GM19467 (cell line): ENCODE results near the gene CHRD.

Source experiments
- ATAC-seq: cut with Tn5 transposase; IDR thresholded peaks from one replicate; pipeline ENCODE4 v1.9.1; 2021; ENCODE audit warnings: mild to moderate bottlenecking, moderate library complexity; ENCODE audit not compliant: unreplicated experiment

CHRD gene

DNA sequence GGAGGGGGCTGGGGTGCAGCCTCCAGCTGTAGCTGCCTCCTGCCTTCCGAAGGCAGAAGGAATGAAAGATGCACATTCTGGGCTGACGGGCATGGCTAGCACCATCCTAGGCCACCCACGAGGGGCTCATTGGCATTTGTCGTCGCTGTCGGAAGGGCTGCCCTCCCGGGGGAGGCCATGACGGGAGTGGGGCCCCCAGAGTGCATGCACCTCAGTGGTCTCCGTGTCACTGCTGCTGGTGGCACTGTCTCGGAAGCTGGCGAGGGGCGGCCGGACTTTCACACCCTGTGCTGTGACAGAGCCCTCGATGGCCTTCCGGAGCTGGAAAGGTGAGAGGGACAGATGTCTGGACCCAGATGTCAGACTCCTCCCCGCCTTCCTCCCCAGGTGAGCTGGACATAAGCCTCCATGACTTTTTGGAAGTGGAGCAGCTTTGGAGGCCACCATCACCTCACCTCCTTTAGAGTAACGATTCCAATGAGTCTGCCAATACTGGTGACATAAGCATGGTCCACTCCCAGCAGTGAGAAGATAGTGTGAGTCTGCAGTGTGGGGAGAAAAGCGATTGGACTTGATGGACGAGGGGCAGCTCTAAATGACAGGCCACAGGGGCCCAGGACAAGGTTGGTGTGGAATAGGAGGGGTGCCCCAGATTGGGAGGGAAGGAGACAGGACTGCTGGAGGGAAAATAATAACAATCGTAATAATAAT is 33.2 kb upstream of the CHRD start:
- no peak for ATAC-seq

DNA sequence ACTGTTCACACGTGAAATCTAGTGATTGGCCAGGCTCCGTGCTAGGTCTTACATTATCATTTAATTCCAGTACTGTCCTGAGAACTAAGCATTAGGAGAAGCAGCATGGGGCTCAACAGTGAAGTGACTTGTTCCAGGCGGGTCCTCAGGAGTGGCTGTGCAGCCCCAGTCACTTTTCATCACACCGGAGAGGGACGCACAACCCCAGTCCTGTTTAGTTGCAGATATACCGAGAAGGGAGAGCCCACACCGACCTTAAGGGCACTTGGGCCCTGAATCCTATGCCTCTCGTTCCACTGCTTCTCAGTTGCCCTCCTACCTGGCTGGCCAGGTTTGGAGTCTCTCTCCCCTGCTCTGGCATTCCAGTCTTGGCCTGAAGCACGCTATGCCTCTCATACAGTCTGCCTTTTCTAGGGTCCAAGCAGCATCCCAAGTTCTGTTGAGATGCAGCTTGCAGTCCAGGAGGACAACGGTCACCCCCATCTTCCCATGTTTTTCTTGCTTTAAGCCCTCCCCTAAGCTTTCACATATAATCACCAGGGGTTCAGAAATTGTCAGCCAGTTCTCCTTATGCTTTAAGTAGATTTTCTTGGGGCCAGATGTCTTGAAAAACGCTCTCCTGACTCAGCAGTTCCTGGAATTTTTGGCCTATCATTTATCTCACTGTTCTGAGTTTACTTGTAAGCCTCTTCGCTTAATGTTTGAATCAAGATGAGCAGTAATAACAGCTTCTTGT is 32.4 kb upstream of the CHRD start:
- ATAC-seq, result no peak

DNA sequence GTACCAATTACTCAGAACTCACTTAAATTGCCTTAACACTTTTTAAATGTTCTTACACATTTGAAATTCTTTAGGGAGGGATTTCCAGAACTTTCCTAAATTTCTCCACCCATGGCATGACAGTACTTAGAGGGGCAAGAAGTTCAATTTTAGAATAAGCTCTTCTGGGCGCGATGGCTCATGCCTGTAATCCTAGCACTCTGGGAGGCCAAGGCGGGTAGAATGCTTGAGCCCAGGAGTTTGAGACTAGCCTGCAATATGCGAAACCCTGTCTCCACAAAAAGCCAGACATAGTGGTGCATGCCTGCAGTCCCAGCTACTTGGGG is 31.8 kb upstream of the CHRD start:
- ATAC-seq, result no peak

DNA sequence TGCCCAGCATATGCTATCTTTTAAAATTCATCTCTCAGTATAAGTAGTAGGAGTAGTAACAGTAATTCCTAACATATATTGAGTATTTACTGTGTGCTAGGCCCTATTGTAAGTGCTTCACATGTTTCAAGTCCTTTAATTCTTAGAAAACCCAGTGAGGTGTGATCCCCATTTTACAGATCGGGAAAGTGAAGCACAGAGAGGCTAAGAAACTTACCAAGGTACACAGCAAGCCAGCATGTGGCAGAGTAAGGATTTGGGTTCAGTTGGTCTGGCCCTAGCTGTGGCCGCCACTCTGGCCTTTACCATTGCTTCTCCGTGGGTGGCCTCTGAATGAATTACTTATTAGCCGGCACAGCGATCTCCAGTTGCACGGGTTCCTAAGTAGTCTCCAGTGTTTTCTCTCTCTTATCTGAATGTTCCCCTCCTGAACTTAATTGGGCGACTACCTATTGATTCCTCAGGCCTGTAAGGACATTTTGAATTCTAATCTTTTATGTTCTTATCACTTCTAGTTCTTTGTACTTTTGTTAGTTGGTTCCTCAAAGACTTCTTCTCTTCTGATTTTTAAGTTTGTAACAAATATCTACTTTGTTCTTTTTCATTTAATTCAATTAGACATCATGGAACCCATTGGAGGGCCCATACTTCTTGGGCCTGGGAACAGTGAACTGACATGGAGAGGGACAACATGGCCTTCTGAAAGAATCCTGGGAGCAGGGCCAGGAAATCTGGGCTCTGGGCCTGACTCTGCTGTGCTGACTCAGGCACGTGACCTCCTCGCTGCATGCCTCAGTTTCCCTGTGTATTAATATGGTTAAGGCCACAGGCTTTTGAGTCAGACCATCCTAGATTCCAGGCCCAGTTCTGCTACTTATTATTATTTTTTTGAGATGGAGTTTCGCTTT is 30.0 kb upstream of the CHRD start:
- ATAC-seq, result no peak

DNA sequence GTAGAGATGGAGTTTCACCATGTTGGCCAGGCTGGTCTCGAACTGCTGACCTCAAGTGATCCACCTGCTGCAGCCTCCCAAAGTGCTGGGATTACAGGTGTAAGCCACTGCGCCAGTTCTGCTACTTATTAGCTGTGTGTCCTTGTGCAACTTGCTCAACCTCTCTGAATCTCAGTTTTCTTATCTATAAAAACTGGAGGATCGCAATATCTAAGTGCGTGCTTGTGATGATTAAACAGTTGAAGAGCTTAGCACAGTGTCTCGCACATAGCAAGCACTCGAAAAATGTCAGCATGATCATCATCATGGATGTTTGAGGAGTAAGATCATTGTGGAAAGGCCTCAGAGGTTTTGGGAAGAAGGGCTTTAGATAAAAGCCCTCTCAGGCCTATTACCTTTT is 29.2 kb upstream of the CHRD start:
- no peak for ATAC-seq

DNA sequence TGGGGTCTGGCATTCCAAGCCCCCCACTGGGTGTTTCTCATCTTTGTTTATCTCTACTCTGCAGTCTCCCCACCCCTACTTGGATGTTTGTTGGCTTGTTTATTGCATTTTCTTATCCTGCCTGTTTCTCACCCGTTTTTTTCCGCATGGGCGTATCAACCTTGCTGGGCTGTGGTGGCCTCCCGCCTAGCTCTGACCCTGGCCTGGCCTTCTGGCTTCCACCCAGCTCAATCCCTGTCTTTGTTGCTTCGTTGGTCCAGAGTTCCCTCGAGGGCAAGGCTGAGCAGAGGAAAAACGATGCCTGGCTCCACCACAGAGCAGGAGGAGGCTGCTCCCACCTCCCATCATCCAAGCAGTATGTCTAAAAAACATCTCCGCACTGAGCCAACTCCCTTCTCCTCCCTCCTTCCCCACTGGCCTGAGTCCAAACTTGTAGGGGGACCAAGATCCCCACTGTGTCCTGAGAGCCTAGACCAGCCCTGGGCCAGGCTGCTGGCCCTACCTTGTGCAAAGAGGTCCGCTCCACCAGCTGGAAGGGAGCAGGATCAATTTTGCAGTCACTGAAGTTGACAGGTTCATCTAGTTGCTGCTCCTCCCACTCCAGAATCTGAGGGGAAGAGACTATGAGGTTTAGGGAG is 28.2 kb upstream of the CHRD start:
- ATAC-seq, result no peak

DNA sequence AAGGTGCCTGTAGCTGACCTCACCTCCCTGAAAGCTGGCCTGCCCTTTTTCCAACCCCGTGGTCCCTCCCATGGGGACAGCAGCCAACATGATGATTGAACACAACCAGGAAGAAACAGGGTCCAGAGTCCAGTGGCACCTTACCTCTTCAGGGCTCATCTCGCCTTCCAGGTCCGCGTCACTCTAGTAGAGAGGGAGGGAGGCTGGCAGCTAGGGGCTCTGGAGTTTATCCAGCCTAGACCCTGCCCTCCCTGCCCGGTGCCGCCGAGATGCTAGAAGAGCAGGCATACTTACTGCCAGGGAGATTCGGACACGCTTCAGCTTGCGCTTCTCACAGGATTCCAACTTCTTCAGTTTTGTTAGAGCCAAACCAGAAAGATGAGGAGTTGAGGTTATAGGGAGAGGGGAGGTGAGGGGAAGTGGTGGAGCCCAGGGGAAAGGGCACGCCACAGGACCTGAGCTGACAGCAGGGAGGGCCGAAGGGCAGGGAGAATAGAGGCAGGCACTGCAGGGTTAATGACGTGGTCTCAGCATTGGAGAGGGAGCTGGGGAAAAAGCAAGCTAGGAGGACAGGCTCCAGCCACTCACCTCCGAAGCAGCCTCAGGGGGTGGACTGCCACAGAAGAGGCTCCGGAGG is 27.6 kb upstream of the CHRD start:
- no peak for ATAC-seq

DNA sequence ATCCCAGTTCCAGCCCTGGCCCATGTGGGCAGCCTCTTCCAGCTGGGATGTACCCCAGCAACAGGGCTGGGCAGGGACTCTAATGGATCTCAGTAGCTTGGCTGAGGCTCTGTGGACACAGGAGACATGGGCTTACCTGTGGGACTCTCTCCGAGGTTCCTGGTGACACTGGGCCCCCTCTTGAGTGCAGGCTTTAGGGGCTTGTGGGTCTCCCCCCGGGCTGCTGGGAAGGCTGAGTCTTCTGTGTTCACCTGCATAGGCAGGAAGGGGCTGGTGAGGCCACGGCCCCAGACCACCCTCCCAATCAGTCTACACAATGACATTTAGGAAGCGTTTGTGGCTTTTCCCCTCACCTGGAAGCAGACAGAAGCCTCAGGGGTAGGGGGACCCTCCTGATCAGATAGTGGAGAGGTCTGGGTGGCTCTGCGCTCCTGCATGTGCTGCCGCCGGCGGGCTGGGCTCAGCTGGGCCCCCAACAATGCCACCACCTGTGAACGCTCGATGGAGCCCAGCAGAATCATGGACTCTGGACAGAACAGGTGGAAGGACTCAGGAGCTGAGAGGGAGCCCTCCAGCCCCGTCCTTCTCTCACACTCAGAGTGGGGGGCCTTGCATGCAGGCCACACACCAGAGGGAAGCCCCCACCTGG is 26.8 kb upstream of the CHRD start:
- ATAC-seq, result no peak

DNA sequence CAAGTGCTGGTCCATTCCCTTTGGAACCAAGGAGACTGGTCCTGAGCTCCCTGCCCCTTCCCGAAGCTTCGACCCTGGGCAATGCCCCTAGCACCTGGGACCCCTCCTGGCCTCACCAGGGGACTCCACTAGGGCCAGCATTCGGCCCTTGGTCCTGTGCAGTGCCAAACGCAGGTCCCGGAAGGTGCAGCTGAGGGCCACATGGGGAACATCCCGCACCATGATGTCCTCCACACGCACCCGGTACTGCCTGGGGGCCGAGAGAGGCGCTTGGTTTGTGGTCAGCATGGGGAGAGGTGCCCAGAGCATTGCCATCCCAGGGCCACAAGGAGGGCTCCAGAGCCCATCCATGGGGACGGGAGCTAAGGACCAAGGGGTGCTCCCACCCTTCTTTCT is 26.3 kb upstream of the CHRD start:
- no peak for ATAC-seq

DNA sequence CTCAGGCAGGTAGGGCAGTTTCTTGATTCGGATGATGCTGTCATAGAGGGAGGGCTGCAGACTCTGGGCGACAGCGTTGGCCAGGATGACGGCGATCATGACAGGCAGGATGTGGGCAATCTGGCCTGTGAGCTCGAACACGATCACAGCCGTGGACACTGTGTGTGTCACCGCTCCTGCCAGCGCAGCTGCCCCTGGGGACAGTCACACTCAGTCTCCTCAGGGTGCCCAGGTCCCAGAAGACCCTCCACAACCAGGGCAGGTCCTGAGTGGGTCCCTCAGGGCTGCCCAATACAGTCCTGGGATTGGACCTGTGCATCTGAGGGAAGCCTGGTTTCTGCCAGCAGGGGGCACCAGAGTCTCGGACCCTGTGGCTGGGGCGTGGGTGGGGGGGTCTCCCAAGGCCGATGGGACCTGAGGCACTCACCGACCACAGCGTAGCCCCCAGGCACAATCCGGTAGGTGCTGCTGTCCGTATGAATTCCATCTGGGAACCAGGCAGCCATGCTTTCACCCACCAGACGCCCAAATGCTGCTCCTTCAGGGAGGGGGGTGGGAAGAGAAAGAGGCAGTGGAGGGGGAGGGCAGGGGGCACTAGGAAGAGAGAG is 25.6 kb upstream of the CHRD start:
- no peak for ATAC-seq

DNA sequence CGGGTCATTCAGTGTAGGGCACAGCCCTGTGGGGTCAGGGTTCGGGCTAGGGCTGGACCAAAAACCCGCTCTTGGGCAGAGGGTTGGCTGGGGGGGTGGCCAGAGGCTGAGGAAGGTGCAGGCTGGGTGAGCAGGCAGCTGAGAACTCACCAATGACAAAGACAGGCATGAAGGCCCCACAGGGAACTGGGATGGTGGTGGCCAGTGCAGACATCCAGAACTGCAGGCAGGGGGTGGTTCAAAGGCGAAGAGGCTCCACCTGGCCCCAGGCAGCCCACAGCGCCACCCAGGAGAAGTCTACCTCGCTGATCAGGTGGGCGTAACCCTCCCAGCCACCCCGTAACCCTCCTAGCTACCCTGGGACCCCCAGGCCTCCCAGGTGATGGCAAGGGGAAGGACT is 25.1 kb upstream of the CHRD start:
- no peak for ATAC-seq

DNA sequence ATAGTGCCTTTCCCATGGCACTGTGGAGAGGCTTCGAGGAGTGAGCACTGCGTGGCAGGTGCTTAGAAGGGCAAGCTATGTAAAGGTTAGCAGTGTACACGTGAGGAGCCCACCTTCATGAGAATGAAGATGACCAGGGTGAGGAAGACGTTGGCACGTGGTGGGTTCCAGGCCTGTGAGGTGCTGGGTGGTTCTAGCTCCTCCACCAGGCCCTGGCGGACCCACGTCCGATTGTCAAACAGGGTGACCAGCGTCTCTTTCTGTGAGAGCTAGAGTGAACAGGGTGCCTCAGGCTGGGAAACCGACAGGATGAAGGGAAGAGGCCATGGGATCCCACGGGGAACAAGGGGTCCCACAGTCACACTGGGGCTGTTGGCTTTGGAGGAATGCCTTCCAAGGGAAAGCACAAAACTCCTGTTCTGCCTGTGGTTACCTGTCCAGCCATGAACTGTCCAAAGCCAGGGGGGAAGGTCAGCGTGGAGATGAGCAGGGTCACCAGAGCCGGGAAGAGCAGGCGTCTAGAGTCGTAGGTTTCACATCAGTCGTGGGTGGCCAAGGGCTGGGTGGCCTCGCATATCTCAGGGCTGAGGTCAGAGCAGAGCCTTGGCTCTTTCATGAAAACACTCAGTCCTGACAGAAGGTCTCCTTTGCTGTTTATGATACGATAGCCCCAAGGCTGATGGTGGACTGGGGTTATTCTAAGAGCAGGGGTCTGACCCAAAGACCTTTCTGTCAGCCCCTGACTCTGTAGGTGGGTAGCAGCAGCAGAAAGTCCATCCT is 24.4 kb upstream of the CHRD start:
- ATAC-seq, result no peak

DNA sequence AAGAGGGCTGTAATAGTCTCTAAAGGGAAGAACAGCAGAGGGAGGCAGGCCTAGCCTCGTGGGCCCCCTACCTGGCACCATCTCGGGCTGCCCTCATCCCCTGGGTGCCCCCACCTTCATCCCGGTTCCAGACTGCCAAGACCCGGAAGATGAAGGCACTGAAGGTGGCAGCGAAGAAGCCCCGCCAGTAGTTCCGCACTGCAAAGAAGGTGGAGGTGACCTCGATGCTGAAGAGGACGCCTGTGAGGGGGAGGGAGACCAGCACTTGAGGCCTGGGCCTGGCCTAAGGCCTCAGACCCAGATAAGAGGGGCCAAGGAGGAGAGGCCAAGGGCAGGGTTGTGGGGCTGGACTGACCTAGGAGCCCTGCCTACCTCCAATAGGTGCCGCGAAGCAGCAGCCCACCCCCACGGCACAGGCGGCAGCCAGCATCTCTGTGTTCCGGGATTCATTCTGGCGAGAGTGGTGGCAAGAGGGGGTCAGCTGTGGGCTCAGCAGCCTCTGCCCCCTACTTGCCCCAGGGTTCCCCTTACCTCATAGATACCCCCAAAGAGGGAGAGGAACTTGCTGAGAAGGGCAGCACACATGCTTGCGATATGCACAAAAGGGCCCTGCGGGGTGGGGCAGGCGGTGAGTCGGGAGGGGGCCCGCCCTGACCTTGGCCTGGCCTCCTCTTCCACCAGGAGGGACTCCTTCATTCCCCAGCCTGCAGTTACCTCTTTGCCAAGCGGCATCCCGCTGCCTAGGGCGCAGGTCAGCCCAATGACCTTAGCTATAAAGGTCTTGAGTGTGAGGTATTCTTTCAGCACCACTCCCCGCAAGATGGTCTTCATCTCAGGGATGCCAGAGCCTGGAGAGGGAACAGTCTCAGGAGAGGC is 22.4 kb upstream of the CHRD start:
- no peak for ATAC-seq

DNA sequence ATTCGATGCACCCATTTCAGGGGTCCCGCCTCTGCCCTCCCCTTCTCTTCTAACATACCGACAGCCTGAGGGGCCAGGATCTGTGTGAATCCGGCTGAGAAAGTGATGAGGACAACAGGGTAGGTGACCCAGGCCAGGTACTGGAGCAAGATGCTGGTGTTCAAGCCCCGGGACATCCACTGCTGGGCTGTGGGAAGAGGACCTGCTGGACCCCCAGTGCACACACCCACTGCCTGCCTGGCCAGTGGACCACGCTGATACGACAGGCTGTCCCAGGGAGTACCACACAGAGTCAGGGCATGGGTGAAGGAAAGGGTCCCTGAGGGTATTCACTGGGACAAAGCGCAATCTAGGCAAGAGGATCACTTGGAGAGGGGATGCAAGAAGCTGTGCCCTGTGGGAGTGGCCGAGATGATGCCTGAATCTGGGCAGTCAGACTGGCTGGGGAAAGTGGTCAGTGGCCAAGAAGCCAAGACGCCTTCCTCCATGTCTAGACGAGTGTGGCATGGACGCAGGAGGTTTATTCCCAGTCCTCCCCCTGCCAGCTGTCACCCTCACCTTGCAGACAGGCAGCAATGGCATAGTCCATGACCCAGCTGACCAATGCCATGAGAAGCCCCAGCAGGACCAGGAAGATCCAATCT is 21.6 kb upstream of the CHRD start:
- no peak for ATAC-seq

DNA sequence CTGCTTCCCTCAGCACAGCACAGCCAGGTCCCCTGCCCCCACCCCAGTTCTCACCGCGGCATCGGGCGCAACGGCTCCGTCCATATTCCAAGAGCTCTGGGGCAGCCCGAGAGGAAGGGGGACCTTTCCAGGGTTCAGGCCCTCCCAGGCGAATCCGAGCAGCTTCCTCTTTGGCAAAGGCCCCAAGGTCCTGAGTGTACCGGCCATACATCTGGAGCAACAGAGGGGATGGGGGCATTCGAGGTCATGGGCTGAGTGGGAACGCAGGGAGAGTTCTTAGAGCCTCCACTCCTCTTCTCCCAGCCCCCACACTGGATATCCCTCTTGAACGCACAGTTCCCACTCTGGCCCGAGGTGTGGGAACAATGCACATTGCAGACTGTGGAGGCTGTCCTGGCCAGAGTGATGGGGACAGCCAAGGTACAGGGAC is 20.9 kb upstream of the CHRD start:
- no peak for ATAC-seq

DNA sequence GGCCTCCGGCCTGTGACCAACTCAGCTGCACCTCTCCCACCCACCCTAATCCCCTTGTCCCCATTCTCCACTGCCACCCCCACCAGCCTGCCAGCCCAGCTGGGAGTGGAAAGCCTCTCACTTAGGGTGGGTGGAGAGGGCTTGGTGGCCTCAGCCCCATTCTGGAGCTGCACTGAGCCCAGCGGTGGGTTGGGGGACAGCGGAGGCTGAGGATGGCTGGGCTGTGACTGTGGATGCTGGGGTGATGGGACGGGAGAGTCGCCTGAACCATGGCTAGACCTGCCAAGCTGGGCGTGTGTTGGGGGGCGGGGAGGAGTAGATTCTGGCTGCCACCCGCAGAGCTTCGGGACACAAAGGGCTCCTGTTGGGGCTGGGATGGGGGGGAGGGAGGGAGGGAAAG is 20.2 kb upstream of the CHRD start:
- ATAC-seq, result no peak

DNA sequence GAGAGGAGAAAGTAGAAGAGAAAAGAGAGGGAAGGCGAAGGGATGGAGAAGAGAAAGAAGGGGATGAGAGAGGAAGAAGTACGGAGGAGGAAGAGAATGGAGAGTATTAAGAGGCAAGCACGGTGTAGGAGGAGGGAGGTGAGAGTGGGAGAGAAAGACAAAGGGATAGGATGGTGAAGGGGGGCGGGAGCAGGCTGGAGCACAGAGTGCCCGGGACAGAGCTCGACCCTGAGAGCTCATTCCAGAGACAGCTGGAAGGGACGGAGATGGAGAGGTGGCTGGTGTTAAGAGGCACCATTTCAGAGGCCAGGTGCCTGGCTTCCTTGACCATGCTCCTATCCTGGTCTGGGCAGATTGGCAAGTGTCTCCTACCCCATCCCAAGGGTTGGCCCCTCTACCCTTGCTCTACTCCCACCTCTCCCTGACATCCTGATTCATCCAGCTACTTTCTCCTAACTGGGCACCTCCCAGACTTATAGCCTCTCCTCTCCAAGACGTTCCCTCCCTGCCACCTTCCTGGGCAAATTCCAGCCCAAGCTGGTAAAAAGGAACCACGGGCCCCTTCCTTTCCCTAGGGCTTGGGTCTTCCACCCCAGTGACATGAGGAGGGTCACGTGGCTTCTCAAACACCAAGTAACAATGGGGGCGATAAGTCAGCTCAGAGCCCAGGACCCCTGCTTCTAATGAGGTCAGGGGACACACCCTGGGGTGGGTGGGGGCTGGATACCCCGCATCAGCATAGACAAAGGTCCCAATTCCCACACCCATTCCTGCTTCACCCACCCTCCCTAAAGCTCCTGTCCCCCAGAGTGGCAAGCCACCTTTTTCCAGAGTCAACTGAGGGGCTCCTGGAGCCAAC is 19.6 kb upstream of the CHRD start:
- ATAC-seq, result no peak
